Mucosa of descending colon (tissue), 3 donors: ENCODE data around the gene PTPN12. TPM values are rescaled to one million over a fixed set of nuclear protein-coding genes. Genes with fewer than 3 reads are reported as not detected.

Experiments used
- ATAC-seq: fragments of 200-7000 bp; cut with Tn5 transposase; one replicate; pipeline ENCODE4 v1.9.1; 2020; ENCODE audit warnings: mild to moderate bottlenecking, moderate library complexity
- DNase-seq, 3 donors: peaks; one replicate each; pipeline ENCODE4 v3.0.0-alpha.2; 2020
- H3K36me3 ChIP-seq: fragments of 200-600 bp; one replicate; pipeline ENCODE4 v1.8.0; 2021; ENCODE audit warnings: low read depth, mild to moderate bottlenecking
- H3K4me1 ChIP-seq: fragments of 200-600 bp; one replicate; pipeline ENCODE4 v1.8.0; 2021; ENCODE audit warnings: low read depth, mild to moderate bottlenecking
- H3K4me3 ChIP-seq: fragments of 200-600 bp; one replicate; pipeline ENCODE4 v1.8.0; 2021; ENCODE audit warnings: mild to moderate bottlenecking
- H3K9me3 ChIP-seq: fragments of 200-600 bp; one replicate; pipeline ENCODE4 v1.8.0; 2021; ENCODE audit warnings: mild to moderate bottlenecking
- intact Hi-C, 2 donors: fragments of 100-400 bp; cut with DNase I in 1 of 2; cut with micrococcal nuclease in 1 of 2; formaldehyde crosslinking; loops; one replicate each; pipeline versions ENCODE4 v1.11.0 to v1.11.1; 2022; cut with DNase I, micrococcal nuclease
- total RNA-seq, 3 donors: library from RNA; stranded (reverse); fragmentation: NEBNext Ultra II Directional in 2 of 3; extraction: Animal tissue kit (Norgen Biotek cat#: 25700) in 2 of 3; gene quantifications; one replicate each; pipeline versions ENCODE4 v1.2.1 to v1.2.4, GENCODE V29; 2021 to 2023
- TF ChIP-seq, protein P1 (sequence below): fragments of 200-600 bp; IDR thresholded peaks from one replicate; pipeline ENCODE4 v1.8.0; 2022; ENCODE audit warnings: antibody characterized with exemption, mild to moderate bottlenecking
- donor health status: DM: no; HTN: no; CAD: no; lungs with moderate emphysema.
- donor health status: DM: no; HTN: no; CAD: no.
- donor health status: DM: no; HTN: yes; CAD: no.

PTPN12 gene
- total RNA-seq, 3 donors from 2014 or later, result 42.0 to 92.1 (median 44.6) TPM

DNA sequence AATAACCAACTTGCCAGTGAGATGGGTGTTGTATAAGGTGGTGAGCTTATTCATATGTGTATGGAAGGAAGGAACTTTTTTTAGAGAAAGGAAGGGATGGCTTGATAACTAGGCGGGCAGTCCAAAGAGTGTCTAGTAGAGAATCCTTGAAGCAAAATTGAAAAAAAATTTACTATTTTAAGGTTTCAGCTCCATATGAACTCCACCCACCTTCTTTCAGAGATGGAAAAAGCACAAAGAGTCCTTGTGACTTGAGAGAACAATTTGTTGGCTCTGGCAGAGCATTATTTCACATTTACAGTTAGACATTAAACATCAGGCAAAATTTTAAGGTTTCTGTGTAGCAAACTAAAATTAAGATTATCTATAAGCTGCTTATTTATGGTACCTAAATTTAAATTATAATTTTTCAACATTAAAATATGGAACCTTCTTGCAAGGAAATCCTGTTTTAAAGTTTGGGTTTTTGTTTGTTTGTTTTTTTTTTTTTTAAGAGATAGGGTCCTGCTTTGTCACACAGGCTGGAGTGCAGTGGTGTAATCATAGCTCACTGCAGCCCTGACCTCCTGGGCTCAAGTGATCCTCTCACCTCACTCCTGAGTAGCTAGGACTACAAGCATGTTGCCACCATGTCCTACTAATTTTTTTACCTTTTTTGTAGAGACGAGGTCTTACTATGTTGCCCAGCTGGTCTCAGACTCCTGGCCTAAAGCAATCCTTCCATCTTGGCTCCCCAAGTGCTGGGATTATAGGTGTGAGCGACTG is 12.2 kb downstream of the PTPN12 start:
- Histone ChIP-seq H3K36me3 (no peaks in the 10 kb centered on the region), H3K9me3 (no peaks in the 10 kb centered on the region), H3K4me1 (no peaks in the 10 kb centered on the region), H3K4me3 (no peak overlapping the region)
- TF ChIP-seq, protein P1, sequence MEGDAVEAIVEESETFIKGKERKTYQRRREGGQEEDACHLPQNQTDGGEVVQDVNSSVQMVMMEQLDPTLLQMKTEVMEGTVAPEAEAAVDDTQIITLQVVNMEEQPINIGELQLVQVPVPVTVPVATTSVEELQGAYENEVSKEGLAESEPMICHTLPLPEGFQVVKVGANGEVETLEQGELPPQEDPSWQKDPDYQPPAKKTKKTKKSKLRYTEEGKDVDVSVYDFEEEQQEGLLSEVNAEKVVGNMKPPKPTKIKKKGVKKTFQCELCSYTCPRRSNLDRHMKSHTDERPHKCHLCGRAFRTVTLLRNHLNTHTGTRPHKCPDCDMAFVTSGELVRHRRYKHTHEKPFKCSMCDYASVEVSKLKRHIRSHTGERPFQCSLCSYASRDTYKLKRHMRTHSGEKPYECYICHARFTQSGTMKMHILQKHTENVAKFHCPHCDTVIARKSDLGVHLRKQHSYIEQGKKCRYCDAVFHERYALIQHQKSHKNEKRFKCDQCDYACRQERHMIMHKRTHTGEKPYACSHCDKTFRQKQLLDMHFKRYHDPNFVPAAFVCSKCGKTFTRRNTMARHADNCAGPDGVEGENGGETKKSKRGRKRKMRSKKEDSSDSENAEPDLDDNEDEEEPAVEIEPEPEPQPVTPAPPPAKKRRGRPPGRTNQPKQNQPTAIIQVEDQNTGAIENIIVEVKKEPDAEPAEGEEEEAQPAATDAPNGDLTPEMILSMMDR, result no peak
- intact Hi-C loops, result no loop called here
- ATAC-seq (no peak), DNase-seq (no peak)

GRCh38 chr7:77550586-77550985 is 13.5 kb downstream of the PTPN12 start:
- intact Hi-C loops, result no loop called here

DNA sequence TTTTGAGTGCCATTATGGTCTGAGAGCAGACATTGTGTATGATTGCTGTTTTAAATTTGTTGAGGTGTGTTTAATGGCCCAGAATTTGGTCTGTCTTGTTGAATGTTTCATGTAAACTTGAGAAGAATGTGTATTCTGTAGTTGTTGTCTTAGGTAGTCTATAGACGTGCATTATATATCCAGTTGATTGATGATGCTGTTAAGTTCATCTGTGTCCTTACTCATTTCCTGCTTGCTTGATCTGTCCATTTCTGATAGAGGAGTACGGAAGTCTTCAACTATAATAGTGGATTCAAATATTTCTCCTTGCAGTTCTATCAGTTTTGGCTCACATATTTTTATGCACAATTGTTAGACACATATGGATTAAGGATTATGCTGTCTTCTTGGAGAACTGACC is 16.0 kb downstream of the PTPN12 start:
- ATAC-seq (no peak), DNase-seq (no peak)
- Histone ChIP-seq H3K4me1 (no peaks in the 10 kb centered on the region), H3K9me3 (no peaks in the 10 kb centered on the region), H3K36me3 (no peaks in the 10 kb centered on the region), H3K4me3 (no peak overlapping the region)
- intact Hi-C loops, result no loop called here
- TF ChIP-seq, protein P1, result no peak

More at GRCh38 chr7:77550586-77550985, 13.5 kb downstream of the PTPN12 start:
- DNase-seq (no peak), ATAC-seq (no peak)
- H3K4me1 ChIP-seq, result no peaks in the 10 kb centered on the region
- no peak overlapping the region for H3K4me3 ChIP-seq
- no peaks in the 10 kb centered on the region for H3K9me3 ChIP-seq
- H3K36me3 ChIP-seq, result no peaks in the 10 kb centered on the region
- TF ChIP-seq, protein P1, result no peak

DNA sequence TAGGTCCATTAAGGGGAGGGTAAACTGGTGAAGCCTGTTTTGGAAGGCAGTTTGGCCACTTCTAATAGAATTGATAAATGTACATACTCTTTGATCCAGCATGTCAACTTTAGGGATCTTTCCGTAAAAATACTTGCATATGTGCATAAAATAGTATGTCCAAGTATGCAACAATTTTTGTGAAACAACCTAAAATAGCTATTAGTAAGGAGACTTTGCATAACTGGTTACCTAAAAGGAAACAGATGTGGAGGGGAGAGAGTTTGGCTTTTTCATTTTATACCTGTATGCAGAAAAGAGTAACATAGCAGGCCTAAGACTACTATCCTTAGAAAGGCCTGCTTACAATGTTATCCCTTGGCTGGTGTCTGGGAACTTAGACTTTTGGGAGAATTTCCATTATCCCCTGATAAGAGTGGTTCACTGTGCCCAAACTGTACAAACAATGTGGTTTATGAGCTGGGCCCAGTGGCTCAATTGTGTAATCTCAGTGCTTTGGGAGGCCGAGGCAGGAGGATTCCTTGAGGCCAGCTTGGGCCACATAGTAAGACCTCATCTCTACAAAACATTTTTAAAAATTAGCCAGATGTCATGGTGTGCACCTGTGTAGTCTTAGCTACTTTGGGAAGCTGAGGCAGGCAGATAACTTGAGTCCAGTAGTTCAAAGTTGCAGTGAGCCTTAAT is 21.3 kb downstream of the PTPN12 start:
- Histone ChIP-seq H3K4me1 (peaks cover 6% of the 10 kb centered on the region), H3K4me3 (no peak overlapping the region), H3K36me3 (no peaks in the 10 kb centered on the region), H3K9me3 (no peaks in the 10 kb centered on the region)
- no peak for ATAC-seq
- no peak for DNase-seq
- TF ChIP-seq, protein P1, result no peak
- intact Hi-C loops, result no loop called here

DNA sequence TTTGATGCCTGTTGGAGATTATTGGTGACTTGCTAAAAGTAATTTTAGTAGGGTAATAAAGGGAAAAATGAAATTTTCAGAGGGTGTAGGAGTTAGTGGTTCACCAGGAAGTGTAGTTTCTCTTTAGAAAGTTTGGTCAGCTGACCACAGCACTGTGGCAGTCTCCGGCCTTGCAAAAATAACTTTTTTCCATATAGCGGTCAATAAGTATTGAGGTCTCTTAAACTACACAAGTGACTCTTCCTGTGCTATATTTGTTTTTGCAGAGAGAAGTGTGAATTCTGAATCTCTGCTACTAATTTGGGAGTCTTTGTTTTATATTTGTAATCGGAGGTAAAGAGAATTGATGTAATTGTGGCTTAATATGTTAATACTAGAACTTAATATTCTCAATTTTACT is 24.3 kb downstream of the PTPN12 start:
- DNase-seq, result no peak
- Histone ChIP-seq H3K9me3 (no peaks in the 10 kb centered on the region), H3K36me3 (no peaks in the 10 kb centered on the region), H3K4me1 (peaks cover 7% of the 10 kb centered on the region), H3K4me3 (no peak overlapping the region)
- TF ChIP-seq, protein P1, result no peak
- intact Hi-C loops, result no loop called here
- ATAC-seq, result no peak
